GM23338 (cell line): ENCODE results near the gene MAN2B2. TPM values are rescaled to one million over a fixed set of nuclear protein-coding genes. Genes with fewer than 3 reads are reported as not detected.

ENCODE experiments used
- ATAC-seq: fragments of 200-7000 bp; cut with Tn5 transposase; 3 replicates; pipeline ENCODE4 v1.9.1; 2020
- DNase-seq: peaks from one replicate; pipeline ENCODE4 v3.0.0-alpha.2; 2015; ENCODE audit warnings: low spot score
- H2AFZ ChIP-seq: fragments of 200-600 bp; sonication (generic); 2 replicates; pipeline ENCODE4 v1.8.0; 2016; ENCODE audit warnings: antibody characterized with exemption, mild to moderate bottlenecking, moderate library complexity
- H3F3A ChIP-seq: fragments of 200-600 bp; sonication (generic); replicated peaks from 2 replicates; pipeline ENCODE4 v1.8.0; 2017; ENCODE audit warnings: antibody characterized with exemption, mixed run types, low read depth
- H3K27ac ChIP-seq: fragments of 200-600 bp; sonication (generic); 2 replicates; pipeline ENCODE4 v1.6.1; 2016; ENCODE audit warnings: low read depth
- H3K27me3 ChIP-seq: fragments of 200-600 bp; sonication (generic); 2 replicates; pipeline ENCODE4 v1.8.0; 2016; ENCODE audit warnings: mild to moderate bottlenecking, mixed run types, moderate library complexity; ENCODE audit not compliant: insufficient read depth
- H3K36me3 ChIP-seq: fragments of 200-600 bp; sonication (generic); 2 replicates; pipeline ENCODE4 v1.8.0; 2016; ENCODE audit warnings: mild to moderate bottlenecking; ENCODE audit not compliant: insufficient read depth
- H3K4me1 ChIP-seq: fragments of 200-600 bp; sonication (generic); 2 replicates; pipeline ENCODE4 v1.8.0; 2016; ENCODE audit warnings: mild to moderate bottlenecking, moderate library complexity; ENCODE audit not compliant: insufficient read depth
- H3K4me2 ChIP-seq: fragments of 200-600 bp; sonication (generic); 2 replicates; pipeline ENCODE4 v1.7.1; 2017; ENCODE audit warnings: mixed run types
- H3K4me3 ChIP-seq: fragments of 200-600 bp; sonication (generic); 2 replicates; pipeline ENCODE4 v1.6.1; 2016; ENCODE audit warnings: mixed run types
- H3K79me2 ChIP-seq: fragments of 200-600 bp; sonication (generic); replicated peaks from 2 replicates; pipeline ENCODE4 v1.8.0; 2017; ENCODE audit warnings: mild to moderate bottlenecking; ENCODE audit not compliant: insufficient read depth
- H3K9me2 ChIP-seq: fragments of 200-600 bp; sonication (generic); 2 replicates; pipeline ENCODE4 v1.8.0; 2017; ENCODE audit not compliant: insufficient read depth
- H4K20me1 ChIP-seq: fragments of 200-600 bp; sonication (generic); replicated peaks from 2 replicates; pipeline ENCODE4 v1.8.0; 2017; ENCODE audit warnings: mild to moderate bottlenecking; ENCODE audit not compliant: insufficient read depth
- H3K27ac Mint-ChIP-seq: 2 replicates; pipeline ENCODE4 v1.8.0; 2020; ENCODE audit warnings: inconsistent platforms, mild to moderate bottlenecking, moderate library complexity, mixed read lengths
- H3K27me3 Mint-ChIP-seq: 3 replicates; pipeline ENCODE4 v1.8.0; 2022; ENCODE audit warnings: low read depth, mild to moderate bottlenecking, moderate library complexity, mixed read lengths, inconsistent platforms; ENCODE audit not compliant: insufficient read depth, poor library complexity
- H3K36me3 Mint-ChIP-seq: 3 replicates; pipeline ENCODE4 v1.8.0; 2021; ENCODE audit warnings: low read depth, mild to moderate bottlenecking, inconsistent platforms, moderate library complexity, mixed read lengths
- H3K4me1 Mint-ChIP-seq: 3 replicates; pipeline ENCODE4 v1.8.0; 2020; ENCODE audit warnings: mild to moderate bottlenecking, inconsistent platforms, mixed read lengths
- H3K4me3 Mint-ChIP-seq: 3 replicates; pipeline ENCODE4 v1.8.0; 2021; ENCODE audit warnings: moderate library complexity, mild to moderate bottlenecking, inconsistent platforms, mixed read lengths
- H3K9me3 Mint-ChIP-seq: 3 replicates; pipeline ENCODE4 v1.8.0; 2020; ENCODE audit warnings: moderate library complexity, mild to moderate bottlenecking, inconsistent platforms, mixed read lengths
- CREB1 ChIP-seq: fragments of 250-450 bp; sonication (Bioruptor Pico); IDR thresholded peaks from 2 replicates; pipeline ENCODE4 v1.5.0; 2020; ENCODE audit warnings: low read depth, mild to moderate bottlenecking, moderate library complexity
- EZH2 ChIP-seq: fragments of 200-600 bp; sonication (generic); IDR thresholded peaks from one replicate; pipeline ENCODE4 v1.8.0; 2017; ENCODE audit warnings: antibody characterized with exemption, mild to moderate bottlenecking, low read depth; ENCODE audit not compliant: unreplicated experiment
- EZH2phosphoT487 ChIP-seq: fragments of 200-600 bp; sonication (generic); IDR thresholded peaks from one replicate; pipeline ENCODE4 v1.8.1; 2018; ENCODE audit warnings: antibody characterized with exemption; ENCODE audit not compliant: unreplicated experiment
- POLR2AphosphoS5 ChIP-seq: IDR thresholded peaks from 2 replicates; pipeline ENCODE4 v1.6.1; 2016; ENCODE audit warnings: antibody characterized with exemption, low read depth
- long read RNA-seq: library from polyadenylated mRNA; unstranded; transcript quantifications from one replicate; pipeline ENCODE4 v2.0.0, GENCODE V29; 2020; ENCODE audit not compliant: unreplicated experiment
- polyA plus RNA-seq: library from polyadenylated mRNA; unstranded; fragments of >200 nt; fragmentation: Nextera tagmentation; extraction: Ambion mirVana; gene quantifications from 2 replicates; pipeline ENCODE4 v1.2.1, GENCODE V29; 2016
- total RNA-seq: library from RNA; depleted of rRNA; stranded (reverse); fragments of >200 nt; shearing (Covaris generic); gene quantifications from 2 replicates; pipeline ENCODE4 v1.2.3, GENCODE V29; 2014; rRNA removed
- TF ChIP-seq, protein P1 (sequence below): fragments of 250-450 bp; sonication (Bioruptor Pico); IDR thresholded peaks from 2 replicates; pipeline ENCODE4 v1.5.0; 2020; ENCODE audit warnings: mild to moderate bottlenecking, moderate library complexity
- TF ChIP-seq, protein P2 (sequence below): IDR thresholded peaks from 2 replicates; pipeline ENCODE4 v1.6.1; 2016; ENCODE audit warnings: antibody characterized with exemption

Gene MAN2B2
- total RNA-seq = 6.9 and 7.1 TPM in 2 replicates
- 1.6 and 2.1 TPM in 2 replicates for polyA plus RNA-seq
- long read RNA-seq = 0 reads

DNA sequence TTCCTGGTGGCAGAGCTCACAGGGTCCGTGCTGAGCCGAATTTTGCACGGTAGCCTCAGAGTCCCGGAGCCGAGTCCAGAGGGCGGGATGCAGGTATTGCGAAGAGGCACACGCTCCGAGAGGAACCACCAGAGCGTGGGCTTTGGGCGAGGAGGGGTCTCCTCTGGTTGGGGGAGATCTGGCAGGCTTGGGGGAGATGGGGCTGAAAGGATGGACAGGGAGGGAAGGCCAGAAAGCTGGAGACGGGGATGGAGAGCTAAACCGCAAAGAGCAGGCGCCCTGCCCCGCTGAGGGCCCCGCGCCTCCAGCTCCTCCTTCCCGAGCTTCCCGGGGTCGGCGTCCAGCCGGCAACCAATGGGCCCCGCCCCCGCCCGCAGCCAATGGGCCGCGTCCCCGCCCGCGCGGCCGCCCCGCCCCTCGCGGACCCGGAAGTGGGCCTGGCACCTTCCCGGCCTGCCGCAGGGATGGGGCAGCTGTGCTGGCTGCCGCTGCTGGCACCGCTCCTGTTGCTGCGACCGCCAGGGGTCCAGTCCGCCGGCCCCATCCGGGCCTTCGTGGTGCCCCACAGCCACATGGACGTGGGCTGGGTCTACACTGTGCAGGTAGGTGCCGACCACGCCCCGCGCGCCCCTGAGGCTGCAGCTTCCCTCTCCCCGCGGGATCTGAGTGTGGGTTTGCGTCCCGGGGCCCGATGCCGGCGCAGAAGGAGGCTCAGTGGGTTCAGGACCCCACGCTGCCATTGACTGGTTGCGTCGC lies at the start of gene MAN2B2:
TSS of gene MAN2B2 (plus strand) at position 443 of the 756 bp plus-strand sequence. CDS start at position 465, 22 bp downstream.
- Histone ChIP-seq H3K4me2 (peak within 1 kb of the TSS; percentile 92), H3K9me2 (no peaks in the 10 kb centered on the region), H3K4me1 (peaks cover 3% of the 10 kb centered on the region; the same call in 1 of the 2 replicates), H3K4me3 (peak within 1 kb of the TSS; percentile 87), H3K27me3 (peaks cover 20% of the 10 kb centered on the region), H3K79me2 (no peaks in the 10 kb centered on the region), H3K36me3 (no peaks in the 10 kb centered on the region), H3K27ac (no peak within 1 kb of the TSS), H4K20me1 (no peaks in the 10 kb centered on the region), H2AFZ (peak within 1 kb of the TSS; percentile 97), H3F3A (no peaks in the 10 kb centered on the region)
- TF ChIP-seq, protein P1, sequence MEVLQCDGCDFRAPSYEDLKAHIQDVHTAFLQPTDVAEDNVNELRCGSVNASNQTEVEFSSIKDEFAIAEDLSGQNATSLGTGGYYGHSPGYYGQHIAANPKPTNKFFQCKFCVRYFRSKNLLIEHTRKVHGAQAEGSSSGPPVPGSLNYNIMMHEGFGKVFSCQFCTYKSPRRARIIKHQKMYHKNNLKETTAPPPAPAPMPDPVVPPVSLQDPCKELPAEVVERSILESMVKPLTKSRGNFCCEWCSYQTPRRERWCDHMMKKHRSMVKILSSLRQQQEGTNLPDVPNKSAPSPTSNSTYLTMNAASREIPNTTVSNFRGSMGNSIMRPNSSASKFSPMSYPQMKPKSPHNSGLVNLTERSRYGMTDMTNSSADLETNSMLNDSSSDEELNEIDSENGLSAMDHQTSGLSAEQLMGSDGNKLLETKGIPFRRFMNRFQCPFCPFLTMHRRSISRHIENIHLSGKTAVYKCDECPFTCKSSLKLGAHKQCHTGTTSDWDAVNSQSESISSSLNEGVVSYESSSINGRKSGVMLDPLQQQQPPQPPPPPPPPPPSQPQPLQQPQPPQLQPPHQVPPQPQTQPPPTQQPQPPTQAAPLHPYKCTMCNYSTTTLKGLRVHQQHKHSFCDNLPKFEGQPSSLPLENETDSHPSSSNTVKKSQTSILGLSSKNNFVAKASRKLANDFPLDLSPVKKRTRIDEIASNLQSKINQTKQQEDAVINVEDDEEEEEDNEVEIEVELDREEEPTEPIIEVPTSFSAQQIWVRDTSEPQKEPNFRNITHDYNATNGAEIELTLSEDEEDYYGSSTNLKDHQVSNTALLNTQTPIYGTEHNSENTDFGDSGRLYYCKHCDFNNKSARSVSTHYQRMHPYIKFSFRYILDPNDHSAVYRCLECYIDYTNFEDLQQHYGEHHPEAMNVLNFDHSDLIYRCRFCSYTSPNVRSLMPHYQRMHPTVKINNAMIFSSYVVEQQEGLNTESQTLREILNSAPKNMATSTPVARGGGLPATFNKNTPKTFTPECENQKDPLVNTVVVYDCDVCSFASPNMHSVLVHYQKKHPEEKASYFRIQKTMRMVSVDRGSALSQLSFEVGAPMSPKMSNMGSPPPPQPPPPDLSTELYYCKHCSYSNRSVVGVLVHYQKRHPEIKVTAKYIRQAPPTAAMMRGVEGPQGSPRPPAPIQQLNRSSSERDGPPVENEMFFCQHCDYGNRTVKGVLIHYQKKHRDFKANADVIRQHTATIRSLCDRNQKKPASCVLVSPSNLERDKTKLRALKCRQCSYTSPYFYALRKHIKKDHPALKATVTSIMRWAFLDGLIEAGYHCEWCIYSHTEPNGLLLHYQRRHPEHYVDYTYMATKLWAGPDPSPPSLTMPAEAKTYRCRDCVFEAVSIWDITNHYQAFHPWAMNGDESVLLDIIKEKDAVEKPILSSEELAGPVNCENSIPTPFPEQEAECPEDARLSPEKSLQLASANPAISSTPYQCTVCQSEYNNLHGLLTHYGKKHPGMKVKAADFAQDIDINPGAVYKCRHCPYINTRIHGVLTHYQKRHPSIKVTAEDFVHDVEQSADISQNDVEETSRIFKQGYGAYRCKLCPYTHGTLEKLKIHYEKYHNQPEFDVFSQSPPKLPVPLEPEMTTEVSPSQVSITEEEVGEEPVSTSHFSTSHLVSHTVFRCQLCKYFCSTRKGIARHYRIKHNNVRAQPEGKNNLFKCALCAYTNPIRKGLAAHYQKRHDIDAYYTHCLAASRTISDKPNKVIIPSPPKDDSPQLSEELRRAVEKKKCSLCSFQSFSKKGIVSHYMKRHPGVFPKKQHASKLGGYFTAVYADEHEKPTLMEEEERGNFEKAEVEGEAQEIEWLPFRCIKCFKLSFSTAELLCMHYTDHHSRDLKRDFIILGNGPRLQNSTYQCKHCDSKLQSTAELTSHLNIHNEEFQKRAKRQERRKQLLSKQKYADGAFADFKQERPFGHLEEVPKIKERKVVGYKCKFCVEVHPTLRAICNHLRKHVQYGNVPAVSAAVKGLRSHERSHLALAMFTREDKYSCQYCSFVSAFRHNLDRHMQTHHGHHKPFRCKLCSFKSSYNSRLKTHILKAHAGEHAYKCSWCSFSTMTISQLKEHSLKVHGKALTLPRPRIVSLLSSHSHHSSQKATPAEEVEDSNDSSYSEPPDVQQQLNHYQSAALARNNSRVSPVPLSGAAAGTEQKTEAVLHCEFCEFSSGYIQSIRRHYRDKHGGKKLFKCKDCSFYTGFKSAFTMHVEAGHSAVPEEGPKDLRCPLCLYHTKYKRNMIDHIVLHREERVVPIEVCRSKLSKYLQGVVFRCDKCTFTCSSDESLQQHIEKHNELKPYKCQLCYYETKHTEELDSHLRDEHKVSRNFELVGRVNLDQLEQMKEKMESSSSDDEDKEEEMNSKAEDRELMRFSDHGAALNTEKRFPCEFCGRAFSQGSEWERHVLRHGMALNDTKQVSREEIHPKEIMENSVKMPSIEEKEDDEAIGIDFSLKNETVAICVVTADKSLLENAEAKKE (CRISPR knock-in tag) = no peak
- TF ChIP-seq, protein P2, sequence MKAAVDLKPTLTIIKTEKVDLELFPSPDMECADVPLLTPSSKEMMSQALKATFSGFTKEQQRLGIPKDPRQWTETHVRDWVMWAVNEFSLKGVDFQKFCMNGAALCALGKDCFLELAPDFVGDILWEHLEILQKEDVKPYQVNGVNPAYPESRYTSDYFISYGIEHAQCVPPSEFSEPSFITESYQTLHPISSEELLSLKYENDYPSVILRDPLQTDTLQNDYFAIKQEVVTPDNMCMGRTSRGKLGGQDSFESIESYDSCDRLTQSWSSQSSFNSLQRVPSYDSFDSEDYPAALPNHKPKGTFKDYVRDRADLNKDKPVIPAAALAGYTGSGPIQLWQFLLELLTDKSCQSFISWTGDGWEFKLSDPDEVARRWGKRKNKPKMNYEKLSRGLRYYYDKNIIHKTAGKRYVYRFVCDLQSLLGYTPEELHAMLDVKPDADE = peak; percentile 37; the same call in 1 of the 2 replicates
- TF ChIP-seq POLR2AphosphoS5 = peak; percentile 73
- no peak for TF ChIP-seq EZH2phosphoT487
- no peak for TF ChIP-seq EZH2
- no peak for TF ChIP-seq CREB1 (CRISPR knock-in tag)
- Mint-ChIP-seq H3K27me3 (peaks cover 13% of the 10 kb centered on the region), H3K27ac (peak within 1 kb of the TSS; percentile 78; the same call in 1 of the 2 replicates), H3K4me3 (peak within 1 kb of the TSS; percentile 86), H3K9me3 (peaks cover 3% of the 10 kb centered on the region; the same call in 2 of the 3 replicates), H3K36me3 (peaks cover 12% of the 10 kb centered on the region), H3K4me1 (no peaks in the 10 kb centered on the region; the same call in 2 of the 3 replicates)
- DNase-seq = peak; percentile 92
- peak; percentile 93 for ATAC-seq
